SK-N-DZ (cell line): ENCODE measurements around the gene ENOX1.

Experiments
- DNase-seq: peaks from one replicate; pipeline ENCODE4 v3.0.0-alpha.2; 2015; ENCODE audit warnings: low spot score

Gene ENOX1

GRCh38 chr13:43785650-43786471 lies 911 bp downstream of the ENOX1 start:
- peak; percentile 91 for DNase-seq

GRCh38 chr13:43785261-43785649 lies 1.5 kb downstream of the ENOX1 start:
- peak; percentile 43 for DNase-seq

- no peak for DNase-seq
These were observed 2.3 kb downstream of the ENOX1 start for GRCh38 chr13:43784496-43784895.

GRCh38 chr13:43783820-43784219 lies 3.0 kb downstream of the ENOX1 start:
- peak; percentile 47 for DNase-seq

GRCh38 chr13:43782686-43783085 lies 4.1 kb downstream of the ENOX1 start:
- no peak for DNase-seq

- no peak for DNase-seq
These were observed 6.1 kb downstream of the ENOX1 start for GRCh38 chr13:43780666-43781065.

- no peak for DNase-seq
These were observed 10.2 kb downstream of the ENOX1 start for GRCh38 chr13:43776501-43777079.

- no peak for DNase-seq
These were observed 10.8 kb downstream of the ENOX1 start for GRCh38 chr13:43776006-43776405.

GRCh38 chr13:43773602-43774001 lies 13.2 kb downstream of the ENOX1 start:
- DNase-seq: no peak

- DNase-seq: no peak
These were observed 15.9 kb downstream of the ENOX1 start for GRCh38 chr13:43770871-43771270.

- no peak for DNase-seq
These were observed 17.2 kb downstream of the ENOX1 start for GRCh38 chr13:43769529-43769928.

GRCh38 chr13:43767341-43767931 lies 19.3 kb downstream of the ENOX1 start:
- DNase-seq: no peak

GRCh38 chr13:43766725-43767124 lies 20.0 kb downstream of the ENOX1 start:
- DNase-seq: no peak

- peak; percentile 43 for DNase-seq
These were observed 22.4 kb downstream of the ENOX1 start for GRCh38 chr13:43764349-43764748.

- DNase-seq: no peak
These were observed 23.5 kb downstream of the ENOX1 start for GRCh38 chr13:43763143-43763759.

GRCh38 chr13:43761616-43762315 lies 25.0 kb downstream of the ENOX1 start:
- no peak for DNase-seq

GRCh38 chr13:43760257-43760656 lies 26.5 kb downstream of the ENOX1 start:
- no peak for DNase-seq

GRCh38 chr13:43758834-43759233 lies 27.9 kb downstream of the ENOX1 start:
- DNase-seq: no peak

- DNase-seq: no peak
These were observed 29.5 kb downstream of the ENOX1 start for GRCh38 chr13:43757266-43757665.

- no peak for DNase-seq
These were observed 30.9 kb downstream of the ENOX1 start for GRCh38 chr13:43755844-43756243.

GRCh38 chr13:43751624-43752023 lies 35.1 kb downstream of the ENOX1 start:
- DNase-seq: no peak

GRCh38 chr13:43749503-43749902 lies 37.3 kb downstream of the ENOX1 start:
- DNase-seq: no peak
